Memory B cell (primary cell): ENCODE results near the gene SUPT3H.
A peak's percentile ranks its signal among the peaks of the same experiment; 100 is the strongest.

Experiments
- ATAC-seq: fragments of 150-1000 bp; cut with Tn5 transposase; 2 replicates; pipeline ENCODE4 v1.10.0; 2021; ENCODE audit warnings: low read depth, mild to moderate bottlenecking, moderate library complexity
- DNase-seq, 2 donors: peaks; one replicate each; pipeline ENCODE4 v3.0.0; 2022; ENCODE audit warnings: low spot score in 2 of 2
- H3K27ac Mint-ChIP-seq: one replicate; pipeline ENCODE4 v1.8.0; 2022; ENCODE audit warnings: mild to moderate bottlenecking, moderate library complexity, mixed read lengths
- H3K27me3 Mint-ChIP-seq: one replicate; pipeline ENCODE4 v1.8.0; 2022; ENCODE audit warnings: mixed read lengths
- H3K36me3 Mint-ChIP-seq: one replicate; pipeline ENCODE4 v1.8.0; 2022; ENCODE audit warnings: mild to moderate bottlenecking, mixed read lengths
- H3K4me1 Mint-ChIP-seq: one replicate; pipeline ENCODE4 v1.8.0; 2022; ENCODE audit warnings: mixed read lengths
- H3K4me3 Mint-ChIP-seq: one replicate; pipeline ENCODE4 v1.8.0; 2022; ENCODE audit warnings: mild to moderate bottlenecking, moderate library complexity, mixed read lengths
- H3K9me3 Mint-ChIP-seq: one replicate; pipeline ENCODE4 v1.8.0; 2022; ENCODE audit warnings: mixed read lengths

Gene SUPT3H

DNA sequence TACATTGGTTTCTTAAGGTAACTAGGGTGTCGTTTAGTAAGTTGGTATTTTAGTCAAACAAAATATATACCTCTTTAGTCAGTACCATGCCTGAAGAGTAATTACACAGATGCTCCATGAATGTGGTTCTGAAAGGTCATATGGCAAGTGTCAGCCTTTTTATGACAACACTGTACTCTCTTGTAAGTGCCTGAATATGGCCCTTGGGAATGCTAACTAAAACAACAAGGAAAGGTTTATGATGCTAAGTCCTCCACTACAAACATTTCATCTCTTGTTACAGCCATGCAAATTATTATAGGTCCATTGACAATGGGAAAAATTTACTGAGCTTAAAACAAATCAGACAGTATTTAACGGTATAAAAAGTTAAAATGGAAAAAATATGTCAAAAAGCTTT lies 39.0 kb upstream of the SUPT3H start:
- no peak overlapping the region for H3K4me3 Mint-ChIP-seq
- peaks cover 22% of the 10 kb centered on the region for H3K4me1 Mint-ChIP-seq
- H3K27ac Mint-ChIP-seq, result no peak overlapping the region
- no peaks in the 10 kb centered on the region for H3K36me3 Mint-ChIP-seq
- peaks cover 17% of the 10 kb centered on the region for H3K27me3 Mint-ChIP-seq
- H3K9me3 Mint-ChIP-seq, result no peaks in the 10 kb centered on the region
- DNase-seq (no peak), ATAC-seq (no peak)

DNA sequence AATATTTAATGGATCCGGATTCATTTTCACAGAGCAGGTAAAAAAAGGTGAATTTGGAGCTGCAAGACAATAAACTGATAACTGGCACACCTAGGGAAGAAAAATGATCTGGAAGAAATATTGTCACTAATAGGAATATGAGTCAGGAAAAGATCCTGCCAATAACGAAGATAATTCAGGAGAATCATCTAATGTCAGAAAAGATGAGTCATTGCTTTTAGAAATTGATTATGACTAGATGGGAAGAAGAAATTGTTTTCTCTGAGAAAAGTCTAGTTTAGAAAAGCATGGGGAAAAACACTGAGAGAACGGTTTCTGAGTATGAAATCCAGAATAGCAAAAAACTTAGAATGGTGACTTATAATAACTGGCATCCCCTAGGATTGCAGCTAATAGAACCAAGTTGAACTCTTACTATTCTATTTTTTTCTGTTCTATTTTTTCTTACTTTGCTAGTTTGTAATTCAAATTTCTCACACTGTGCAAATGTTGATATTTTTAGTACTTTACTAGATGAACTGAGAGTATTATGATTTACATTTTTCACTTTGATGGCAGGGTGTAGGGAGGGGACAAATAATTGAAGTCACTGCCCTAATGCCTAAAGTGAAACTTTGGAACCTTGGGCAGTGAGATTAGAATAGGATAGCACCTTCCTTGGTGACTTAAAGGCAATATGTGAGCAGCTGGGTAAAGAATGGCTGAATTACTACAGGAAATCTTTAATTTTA lies 38.2 kb upstream of the SUPT3H start:
- DNase-seq (no peak), ATAC-seq (no peak)
- H3K27me3 Mint-ChIP-seq, result peaks cover 12% of the 10 kb centered on the region
- H3K4me1 Mint-ChIP-seq, result peaks cover 17% of the 10 kb centered on the region
- H3K4me3 Mint-ChIP-seq, result no peak overlapping the region
- H3K36me3 Mint-ChIP-seq, result no peaks in the 10 kb centered on the region
- H3K27ac Mint-ChIP-seq, result no peak overlapping the region
- no peaks in the 10 kb centered on the region for H3K9me3 Mint-ChIP-seq

DNA sequence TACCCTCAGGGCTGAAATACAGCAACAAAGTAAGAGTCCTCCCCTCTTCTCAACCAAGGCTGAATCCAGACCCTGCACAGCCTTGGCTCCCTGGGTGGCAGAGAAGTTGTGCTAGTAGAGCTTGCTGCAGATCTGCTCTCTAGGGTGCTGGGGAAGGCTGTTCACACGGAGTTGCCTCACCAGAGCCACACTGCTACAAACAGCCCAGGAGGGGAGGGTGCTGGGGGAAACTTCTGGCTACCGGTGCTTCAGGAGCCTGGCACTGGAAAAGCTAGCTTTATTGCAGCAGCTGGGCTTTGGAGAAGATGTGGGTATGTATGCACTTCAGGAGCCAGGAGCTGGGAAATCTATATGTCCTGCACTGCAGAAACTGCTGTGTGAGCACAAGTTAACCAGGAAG lies 37.6 kb upstream of the SUPT3H start:
- Mint-ChIP-seq H3K9me3 (no peaks in the 10 kb centered on the region), H3K4me1 (peaks cover 17% of the 10 kb centered on the region), H3K27me3 (peaks cover 12% of the 10 kb centered on the region), H3K27ac (no peak overlapping the region), H3K4me3 (no peak overlapping the region), H3K36me3 (no peaks in the 10 kb centered on the region)
- DNase-seq, result no peak
- no peak for ATAC-seq

DNA sequence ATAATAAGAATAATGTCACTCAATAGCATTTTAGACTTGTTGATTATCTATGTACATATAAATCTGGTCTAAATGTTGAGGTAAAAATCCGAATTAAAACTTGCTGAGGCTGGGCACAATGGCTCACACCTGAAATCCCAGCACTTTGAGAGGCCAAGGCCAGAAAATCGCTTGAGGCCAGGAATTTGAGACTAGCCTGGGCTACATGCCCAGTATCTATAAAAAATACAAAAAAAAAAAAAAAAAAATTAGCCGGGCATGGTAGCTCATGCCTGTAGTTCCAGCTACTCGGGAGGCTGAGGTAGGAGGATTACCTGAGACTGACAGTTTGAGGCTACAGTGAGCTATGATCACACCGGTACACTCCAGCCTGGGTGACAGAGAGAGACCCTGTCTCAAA lies 34.2 kb upstream of the SUPT3H start:
- Mint-ChIP-seq H3K4me1 (peaks cover 7% of the 10 kb centered on the region), H3K36me3 (no peaks in the 10 kb centered on the region), H3K27me3 (peaks cover 3% of the 10 kb centered on the region), H3K9me3 (no peaks in the 10 kb centered on the region), H3K4me3 (no peak overlapping the region), H3K27ac (no peak overlapping the region)
- DNase-seq, result no peak
- ATAC-seq, result no peak

DNA sequence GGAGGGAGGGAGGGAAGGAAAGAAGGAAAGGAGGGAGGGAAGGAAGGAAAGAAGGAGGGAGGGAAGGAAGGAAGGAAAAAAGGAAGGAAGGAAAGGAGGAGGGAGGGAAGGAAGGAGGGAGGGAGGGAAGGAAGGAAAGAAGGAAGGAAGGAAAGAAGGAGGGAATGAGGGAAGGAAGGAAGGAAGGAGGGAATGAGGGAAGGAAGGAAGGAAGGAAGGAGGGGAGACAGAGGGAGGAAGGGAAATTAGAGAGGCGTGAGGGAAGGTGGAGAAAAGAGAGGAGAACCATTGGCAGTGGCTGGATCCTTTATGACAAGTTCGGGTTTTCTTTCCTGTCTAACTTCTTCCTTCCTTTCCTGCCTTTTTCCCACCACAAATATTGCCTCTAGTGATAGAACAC lies 22.3 kb upstream of the SUPT3H start:
- no peak overlapping the region for H3K4me3 Mint-ChIP-seq
- no peaks in the 10 kb centered on the region for H3K4me1 Mint-ChIP-seq
- H3K9me3 Mint-ChIP-seq, result no peaks in the 10 kb centered on the region
- H3K36me3 Mint-ChIP-seq, result peaks cover 4% of the 10 kb centered on the region
- ATAC-seq, result no peak
- H3K27me3 Mint-ChIP-seq, result peaks cover 7% of the 10 kb centered on the region
- no peak for DNase-seq
- no peak overlapping the region for H3K27ac Mint-ChIP-seq

DNA sequence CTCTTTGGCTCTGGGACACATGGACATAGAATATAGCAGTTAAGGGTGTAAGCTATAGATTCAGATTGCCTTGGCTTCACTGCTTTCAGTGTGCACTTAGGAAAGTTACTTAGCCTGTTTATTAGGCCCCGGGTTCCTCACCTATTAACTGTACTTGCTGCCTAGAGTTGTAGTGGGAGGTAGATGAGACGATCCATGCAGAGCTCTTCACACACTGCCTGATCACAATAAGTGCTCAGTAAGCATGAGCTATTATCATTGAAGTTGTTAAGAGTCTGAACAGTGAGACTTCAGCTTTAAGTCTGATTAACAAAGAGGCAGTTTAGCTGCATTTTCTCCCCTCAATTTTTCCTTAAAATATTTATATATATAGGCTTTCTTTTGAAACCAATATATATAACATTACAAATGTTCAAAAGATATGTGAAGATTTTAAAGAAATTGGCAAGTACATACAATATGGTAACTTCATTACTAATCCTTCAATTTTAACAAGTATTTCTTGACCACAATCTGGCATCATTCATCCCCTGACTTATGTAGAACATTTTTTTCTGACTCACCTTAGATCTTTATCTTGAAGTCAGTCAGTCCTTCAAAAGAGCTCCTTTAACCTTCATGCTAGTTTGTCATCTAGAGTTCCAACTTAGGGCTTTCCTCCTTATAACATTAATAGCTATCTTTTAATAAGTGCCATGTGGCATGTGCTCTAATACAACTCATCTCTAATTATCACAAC lies 20.5 kb upstream of the SUPT3H start:
- Mint-ChIP-seq H3K9me3 (peaks cover 2% of the 10 kb centered on the region), H3K4me3 (no peak overlapping the region), H3K36me3 (peaks cover 2% of the 10 kb centered on the region), H3K4me1 (no peaks in the 10 kb centered on the region), H3K27me3 (peaks cover 5% of the 10 kb centered on the region), H3K27ac (no peak overlapping the region)
- DNase-seq, result no peak
- ATAC-seq, result no peak

DNA sequence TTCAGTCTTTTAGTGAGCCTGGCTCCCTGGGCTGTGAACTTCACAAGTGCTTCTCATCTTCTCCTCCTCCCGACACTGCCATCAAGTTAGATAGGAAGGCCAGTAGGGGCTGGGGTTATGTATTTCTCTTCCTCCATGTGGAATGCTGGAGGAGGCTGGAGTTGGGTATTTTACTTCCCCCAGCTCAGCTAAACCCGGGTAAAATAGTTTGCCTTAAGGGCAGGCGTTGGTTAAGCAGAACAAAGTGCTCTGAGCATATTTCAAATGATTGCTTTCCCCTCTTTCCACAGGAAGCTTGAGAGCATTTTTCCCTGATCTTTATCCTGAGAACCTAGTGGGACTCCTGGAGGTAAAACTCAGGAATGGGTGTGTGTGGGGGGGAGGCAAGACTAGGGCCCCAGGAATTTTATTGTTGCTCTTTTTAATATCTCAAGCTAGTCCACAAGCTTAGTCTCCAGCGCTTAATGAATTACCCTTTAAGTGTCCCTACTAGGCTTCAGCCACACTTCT lies 16.9 kb upstream of the SUPT3H start:
- DNase-seq (no peak), ATAC-seq (no peak)
- peaks cover 5% of the 10 kb centered on the region for H3K36me3 Mint-ChIP-seq
- no peak overlapping the region for H3K4me3 Mint-ChIP-seq
- no peak overlapping the region for H3K27ac Mint-ChIP-seq
- peaks cover 3% of the 10 kb centered on the region for H3K27me3 Mint-ChIP-seq
- H3K4me1 Mint-ChIP-seq, result no peaks in the 10 kb centered on the region
- peaks cover 7% of the 10 kb centered on the region for H3K9me3 Mint-ChIP-seq

DNA sequence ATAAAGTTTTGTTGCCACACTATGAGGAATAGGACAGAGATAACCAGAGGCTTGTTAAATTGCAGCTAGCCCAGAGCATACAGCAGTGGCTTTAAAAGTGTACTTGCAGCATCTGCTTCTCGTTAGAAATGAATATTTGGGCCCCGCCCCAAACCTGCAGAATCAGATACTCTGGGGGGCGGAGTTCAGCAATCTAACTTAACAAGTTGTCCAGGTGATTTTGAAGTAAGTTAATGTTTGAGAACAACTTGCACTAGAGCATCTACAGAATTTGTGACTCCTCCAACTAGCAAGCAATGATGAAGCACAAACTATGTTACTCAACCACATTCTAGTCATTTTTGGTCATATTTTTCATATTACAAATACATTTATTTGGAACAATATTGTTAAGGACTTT lies 10.6 kb upstream of the SUPT3H start:
- Mint-ChIP-seq H3K4me1 (no peaks in the 10 kb centered on the region), H3K9me3 (peaks cover 5% of the 10 kb centered on the region), H3K36me3 (peaks cover 2% of the 10 kb centered on the region), H3K4me3 (no peak overlapping the region), H3K27me3 (peaks cover 12% of the 10 kb centered on the region), H3K27ac (no peak overlapping the region)
- ATAC-seq (no peak), DNase-seq (no peak)

DNA sequence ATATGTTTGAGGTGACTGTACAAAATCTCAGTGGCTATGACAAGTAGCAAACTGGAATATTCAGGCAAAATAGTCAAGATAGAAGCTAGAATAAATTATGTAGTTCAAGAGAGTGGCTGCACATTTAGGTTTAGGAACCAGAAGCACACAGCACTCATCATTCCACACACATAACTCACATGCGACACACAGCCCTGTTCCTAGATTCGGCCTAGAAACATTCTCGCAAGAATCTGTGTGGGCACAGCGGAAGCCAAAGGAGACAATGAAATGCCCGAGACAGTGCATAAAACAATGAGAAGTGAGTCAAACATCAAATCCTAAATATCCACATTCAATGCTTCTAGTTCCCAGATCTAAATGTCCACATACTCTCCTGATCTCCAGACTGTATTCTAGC lies 9.5 kb upstream of the SUPT3H start:
- H3K27me3 Mint-ChIP-seq, result peaks cover 12% of the 10 kb centered on the region
- no peak overlapping the region for H3K27ac Mint-ChIP-seq
- peaks cover 2% of the 10 kb centered on the region for H3K36me3 Mint-ChIP-seq
- H3K9me3 Mint-ChIP-seq, result no peaks in the 10 kb centered on the region
- H3K4me1 Mint-ChIP-seq, result no peaks in the 10 kb centered on the region
- no peak for DNase-seq
- ATAC-seq, result no peak
- no peak overlapping the region for H3K4me3 Mint-ChIP-seq

DNA sequence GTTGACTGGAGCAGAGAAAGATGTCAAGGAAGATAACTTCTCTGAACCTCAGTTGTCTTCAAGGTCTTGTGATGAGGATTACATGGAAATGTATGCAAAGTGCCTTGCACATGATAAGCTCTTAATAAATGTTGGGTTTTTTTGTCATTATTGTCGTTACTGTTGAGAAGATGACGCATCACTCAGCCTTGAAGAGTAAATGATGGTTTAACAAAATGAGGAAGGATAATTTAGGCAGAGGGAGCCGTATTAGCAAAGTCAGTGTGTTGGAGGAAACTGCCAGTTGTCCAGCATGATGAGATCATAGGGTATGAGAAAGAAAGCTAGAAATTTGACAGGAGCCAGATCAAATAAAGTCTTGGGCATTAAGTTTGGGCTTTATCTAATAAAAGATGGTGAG lies 8.8 kb upstream of the SUPT3H start:
- Mint-ChIP-seq H3K9me3 (no peaks in the 10 kb centered on the region), H3K4me1 (no peaks in the 10 kb centered on the region), H3K4me3 (no peak overlapping the region), H3K27me3 (peaks cover 12% of the 10 kb centered on the region), H3K27ac (no peak overlapping the region), H3K36me3 (peaks cover 1% of the 10 kb centered on the region)
- ATAC-seq, result no peak
- no peak for DNase-seq

DNA sequence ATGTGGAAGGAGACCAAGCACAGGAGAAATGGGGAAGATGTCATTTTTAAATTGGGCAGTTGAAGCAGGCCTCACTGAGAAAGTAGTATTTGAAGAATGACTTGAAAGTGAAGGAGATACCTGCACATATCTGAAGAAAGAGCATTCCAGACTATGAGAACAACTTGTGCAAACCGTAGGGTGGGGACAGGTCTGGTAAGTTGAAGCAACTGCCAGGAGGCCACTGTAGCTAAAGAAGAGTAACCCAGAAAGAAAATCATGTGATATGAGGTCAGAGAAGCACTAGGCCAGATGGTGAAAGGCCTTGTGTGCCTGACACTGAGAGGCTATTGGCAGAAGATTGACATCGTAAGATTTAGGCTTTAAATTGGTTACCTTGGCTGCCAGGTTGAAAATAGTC lies 4.7 kb upstream of the SUPT3H start:
- no peak for ATAC-seq
- Mint-ChIP-seq H3K36me3 (no peaks in the 10 kb centered on the region), H3K27me3 (peaks cover 5% of the 10 kb centered on the region), H3K4me1 (peaks cover 4% of the 10 kb centered on the region), H3K9me3 (no peaks in the 10 kb centered on the region), H3K27ac (no peak overlapping the region), H3K4me3 (no peak overlapping the region)
- no peak for DNase-seq

DNA sequence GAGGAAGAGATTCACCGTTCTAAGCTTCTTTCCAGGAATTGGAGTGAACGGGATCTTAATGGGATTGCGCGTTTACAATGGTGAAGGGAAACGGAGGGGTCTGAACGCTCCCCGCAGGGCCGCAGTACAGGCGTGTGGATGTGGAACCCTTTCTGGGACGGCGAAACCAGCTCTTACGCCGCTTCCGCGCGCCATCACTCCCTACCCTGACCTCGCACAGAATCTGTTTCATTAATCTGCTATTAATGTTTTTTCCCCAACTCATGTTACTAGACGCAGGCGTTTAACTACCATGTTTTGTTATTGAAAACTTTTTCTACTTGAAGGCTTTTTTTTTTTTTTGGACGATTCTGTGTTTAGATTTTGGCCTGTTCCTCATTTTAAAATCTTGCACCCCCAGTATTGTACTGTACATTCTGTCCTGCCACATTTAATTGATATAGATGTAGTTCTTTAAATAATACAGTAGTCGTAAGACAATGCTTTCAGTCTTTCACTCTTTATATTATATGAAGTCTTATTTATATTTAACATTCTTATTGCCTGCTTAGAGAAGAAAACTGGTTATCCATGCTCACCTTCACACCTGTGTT lies 696 bp upstream of the SUPT3H start:
- Mint-ChIP-seq H3K27me3 (no peaks in the 10 kb centered on the region), H3K4me3 (peak overlapping the region; percentile 99), H3K9me3 (no peaks in the 10 kb centered on the region), H3K36me3 (no peaks in the 10 kb centered on the region), H3K27ac (peak overlapping the region; percentile 97), H3K4me1 (peaks cover 12% of the 10 kb centered on the region)
- peak; percentile 9 for ATAC-seq
- DNase-seq, result no peak

DNA sequence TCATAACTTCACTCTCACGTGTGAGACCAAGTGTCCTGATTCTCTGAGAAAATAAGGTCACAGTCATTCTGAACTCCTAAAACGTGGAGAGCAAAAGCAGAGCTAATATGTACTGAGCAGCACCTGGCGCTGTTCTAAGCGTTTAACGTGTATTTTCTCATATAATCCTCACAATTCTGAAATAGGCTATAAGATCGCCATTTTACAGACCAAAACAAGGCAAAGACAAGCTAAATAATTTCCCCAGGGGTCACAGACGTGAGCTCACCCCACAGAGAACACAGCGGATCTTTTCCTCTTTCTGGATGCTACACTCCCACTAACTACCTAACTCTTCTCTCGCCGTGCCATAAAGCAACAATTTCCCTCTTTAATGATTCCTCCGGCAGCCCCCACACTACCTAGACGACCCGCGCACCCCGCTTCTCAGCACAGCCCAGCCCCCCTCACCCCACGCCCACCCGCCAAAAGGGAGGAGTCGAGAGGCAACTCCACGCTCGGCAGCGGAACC lies 636 bp downstream of the SUPT3H start:
- Mint-ChIP-seq H3K36me3 (no peaks in the 10 kb centered on the region), H3K4me3 (peak overlapping the region; percentile 99), H3K27me3 (no peaks in the 10 kb centered on the region), H3K9me3 (no peaks in the 10 kb centered on the region), H3K4me1 (peaks cover 12% of the 10 kb centered on the region), H3K27ac (peak overlapping the region; percentile 97)
- no peak for ATAC-seq
- peak in 1 of 2 donors; percentile 2 for DNase-seq

DNA sequence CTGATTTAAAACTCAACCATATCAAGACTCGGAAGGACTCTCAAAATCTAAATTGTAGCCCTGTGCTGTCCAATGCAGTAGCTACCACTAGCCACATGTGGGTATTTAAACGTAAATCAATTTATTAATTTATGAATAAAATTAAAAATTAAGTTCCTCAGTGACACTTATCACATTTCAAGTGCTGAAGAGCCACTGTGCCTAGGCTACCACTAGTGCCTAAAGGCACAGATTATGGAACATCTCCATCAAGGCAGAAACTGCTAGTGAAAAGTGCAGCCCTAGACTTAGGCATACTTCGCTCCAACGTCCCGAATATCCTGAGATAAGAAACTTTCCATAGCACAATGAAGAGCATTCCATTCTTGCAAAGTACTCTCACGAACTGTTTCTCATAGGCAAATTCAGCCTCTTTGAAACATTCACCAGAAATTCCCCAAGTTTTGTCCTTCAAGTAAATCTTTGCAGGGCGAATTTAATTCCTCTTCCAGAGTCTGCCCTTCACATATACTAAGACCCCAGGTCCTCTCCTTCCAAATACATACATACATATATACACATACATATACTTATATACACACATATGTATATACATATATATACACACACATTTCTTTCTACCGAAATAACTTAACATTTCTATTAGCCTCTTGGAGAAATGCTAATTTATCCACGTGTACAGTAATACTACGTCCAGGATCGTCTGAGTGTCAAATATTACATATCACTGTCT lies 1.3 kb downstream of the SUPT3H start:
- Mint-ChIP-seq H3K4me1 (peaks cover 12% of the 10 kb centered on the region), H3K27ac (peak overlapping the region; percentile 97), H3K27me3 (no peaks in the 10 kb centered on the region), H3K36me3 (no peaks in the 10 kb centered on the region), H3K4me3 (peak overlapping the region; percentile 99), H3K9me3 (no peaks in the 10 kb centered on the region)
- ATAC-seq (no peak), DNase-seq (no peak)
